ENCODE data around the gene BDKRB1. TPM values are rescaled to one million over a fixed set of nuclear protein-coding genes. Genes with fewer than 3 reads are reported as not detected.

Gene BDKRB1
- total RNA-seq, 1 donor from 2014 or later, result not detected

DNA sequence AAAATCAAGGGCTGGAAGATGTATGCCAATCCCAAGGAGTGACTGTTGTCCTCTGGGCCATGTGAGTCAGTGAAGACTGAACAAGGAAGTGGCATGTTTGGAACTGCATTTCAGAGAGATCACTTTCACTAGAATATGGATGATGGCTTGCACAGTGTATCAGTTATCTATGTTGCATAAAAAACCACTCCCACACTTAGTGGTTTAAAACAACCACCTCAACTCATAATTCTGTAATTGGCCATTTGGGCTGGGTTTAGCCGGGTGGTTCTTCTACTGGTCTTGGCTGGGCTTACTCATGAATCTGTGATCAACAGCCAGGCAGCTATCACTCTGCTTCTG lies 15.4 kb downstream of the BDKRB1 start:
- no peak for DNase-seq (ENCODE audit: low spot score)
- Mint-ChIP-seq H3K9me3 (ENCODE audit: unreplicated experiment) (no peaks in the 10 kb centered on the region), H3K27me3 (ENCODE audit: unreplicated experiment) (peaks cover 4% of the 10 kb centered on the region), H3K36me3 (ENCODE audit: low read depth, unreplicated experiment) (no peaks in the 10 kb centered on the region), H3K4me1 (ENCODE audit: unreplicated experiment) (no peaks in the 10 kb centered on the region), H3K4me3 (ENCODE audit: unreplicated experiment) (no peak overlapping the region), H3K27ac (ENCODE audit: unreplicated experiment) (no peak overlapping the region)
- TF ChIP-seq CTCF (IDR thresholded peaks at IDR 0.05; ENCODE audit: unreplicated experiment), result no peak

GRCh38 chr14:96272777-96273473 lies 16.9 kb downstream of the BDKRB1 start:
- Mint-ChIP-seq H3K27ac (ENCODE audit: unreplicated experiment) (no peak overlapping the region), H3K27me3 (ENCODE audit: unreplicated experiment) (peaks cover 2% of the 10 kb centered on the region), H3K4me3 (ENCODE audit: unreplicated experiment) (no peak overlapping the region)

GRCh38 chr14:96273629-96274028 lies 17.6 kb downstream of the BDKRB1 start:
- H3K27me3 Mint-ChIP-seq (ENCODE audit: unreplicated experiment), result peaks cover 2% of the 10 kb centered on the region
- TF ChIP-seq CTCF (IDR thresholded peaks at IDR 0.05; ENCODE audit: unreplicated experiment), result no peak
- peaks cover 4% of the 10 kb centered on the region for H3K36me3 Mint-ChIP-seq (ENCODE audit: low read depth, unreplicated experiment)
- no peaks in the 10 kb centered on the region for H3K4me1 Mint-ChIP-seq (ENCODE audit: unreplicated experiment)
- H3K9me3 Mint-ChIP-seq (ENCODE audit: unreplicated experiment), result no peaks in the 10 kb centered on the region
- no peak overlapping the region for H3K27ac Mint-ChIP-seq (ENCODE audit: unreplicated experiment)
- DNase-seq (ENCODE audit: low spot score), result no peak
- no peak overlapping the region for H3K4me3 Mint-ChIP-seq (ENCODE audit: unreplicated experiment)

More at GRCh38 chr14:96272777-96273473, 16.9 kb downstream of the BDKRB1 start:
- DNase-seq (ENCODE audit: low spot score), result no peak
- Mint-ChIP-seq H3K9me3 (ENCODE audit: unreplicated experiment) (no peaks in the 10 kb centered on the region), H3K36me3 (ENCODE audit: low read depth, unreplicated experiment) (peaks cover 3% of the 10 kb centered on the region), H3K4me1 (ENCODE audit: unreplicated experiment) (no peaks in the 10 kb centered on the region)
- no peak for TF ChIP-seq CTCF (IDR thresholded peaks at IDR 0.05; ENCODE audit: unreplicated experiment)

- no peak overlapping the region for H3K4me3 Mint-ChIP-seq (ENCODE audit: unreplicated experiment)
- peaks cover 2% of the 10 kb centered on the region for H3K27me3 Mint-ChIP-seq (ENCODE audit: unreplicated experiment)
- peak overlapping the region; percentile 31 for H3K27ac Mint-ChIP-seq (ENCODE audit: unreplicated experiment)
- DNase-seq (ENCODE audit: low spot score), result no peak
- H3K9me3 Mint-ChIP-seq (ENCODE audit: unreplicated experiment), result no peaks in the 10 kb centered on the region
- no peak for TF ChIP-seq CTCF (IDR thresholded peaks at IDR 0.05; ENCODE audit: unreplicated experiment)
- peaks cover 4% of the 10 kb centered on the region for H3K36me3 Mint-ChIP-seq (ENCODE audit: low read depth, unreplicated experiment)
- H3K4me1 Mint-ChIP-seq (ENCODE audit: unreplicated experiment), result no peaks in the 10 kb centered on the region
These were observed 18.1 kb downstream of the BDKRB1 start for GRCh38 chr14:96274122-96274521.

GRCh38 chr14:96274543-96274942 lies 18.5 kb downstream of the BDKRB1 start:
- H3K4me1 Mint-ChIP-seq (ENCODE audit: unreplicated experiment), result no peaks in the 10 kb centered on the region
- DNase-seq (ENCODE audit: low spot score), result no peak
- H3K27ac Mint-ChIP-seq (ENCODE audit: unreplicated experiment), result no peak overlapping the region
- H3K9me3 Mint-ChIP-seq (ENCODE audit: unreplicated experiment), result no peaks in the 10 kb centered on the region
- peaks cover 4% of the 10 kb centered on the region for H3K36me3 Mint-ChIP-seq (ENCODE audit: low read depth, unreplicated experiment)
- peaks cover 1% of the 10 kb centered on the region for H3K27me3 Mint-ChIP-seq (ENCODE audit: unreplicated experiment)
- no peak for TF ChIP-seq CTCF (IDR thresholded peaks at IDR 0.05; ENCODE audit: unreplicated experiment)
- no peak overlapping the region for H3K4me3 Mint-ChIP-seq (ENCODE audit: unreplicated experiment)
